Panc1 (cell line): Measurements from ENCODE around the gene DYNC1LI1. TPM values are rescaled to one million over a fixed set of nuclear protein-coding genes. Genes with fewer than 3 reads are reported as not detected.

Source experiments
- ATAC-seq: fragments of 200-7000 bp; cut with Tn5 transposase; 2 replicates; pipeline ENCODE4 v1.9.1; 2020; ENCODE audit warnings: mild to moderate bottlenecking, moderate library complexity
- BruUV-seq: library from RNA; stranded (reverse); fragments of 400-500 nt; replicated peaks from 2 replicates; lab custom pipeline; 2021; lab: Mats Ljungman, UMichigan
- CTCF ChIA-PET: fragments of 300-600 bp; sonication (Branson Sonifier 250); formaldehyde crosslinking; loops from one replicate; lab custom pipeline; 2022; ENCODE audit warnings: antibody characterized with exemption; lab: Charles Lee
- POLR2A ChIA-PET: fragments of 300-600 bp; sonication (Branson Sonifier 250); formaldehyde crosslinking; loops from one replicate; lab custom pipeline; 2022; ENCODE audit warnings: antibody characterized with exemption; lab: Charles Lee
- DNase-seq: peaks from one replicate; pipeline ENCODE4 v3.0.0-alpha.2; 2010; ENCODE audit warnings: low read depth, low spot score
- H3K27ac ChIP-seq: 2 replicates; pipeline ENCODE4 v1.5.1; 2011; ENCODE audit warnings: mild to moderate bottlenecking, low read length, inconsistent platforms
- H3K27me3 ChIP-seq: fragments of 200-500 bp; sonication (Bioruptor generic); 2 replicates; pipeline ENCODE4 v1.6.0; 2014; ENCODE audit warnings: low read length, inconsistent platforms; ENCODE audit not compliant: control insufficient read depth, insufficient read depth
- H3K36me3 ChIP-seq: fragments of 200-500 bp; sonication (Bioruptor generic); 2 replicates; pipeline ENCODE4 v1.5.1; 2014; ENCODE audit warnings: inconsistent platforms, mild to moderate bottlenecking, low read length, moderate library complexity; ENCODE audit not compliant: control insufficient read depth, insufficient read depth
- H3K4me1 ChIP-seq: 2 replicates; pipeline ENCODE4 v1.5.1; 2011; ENCODE audit warnings: inconsistent platforms, mild to moderate bottlenecking, low read length, moderate library complexity; ENCODE audit not compliant: control insufficient read depth, insufficient read depth
- H3K4me3 ChIP-seq, 2 experiments: 2 replicates each; pipeline ENCODE4 v1.5.1; 2011 to 2012; ENCODE audit warnings: low read depth in 2 of 2, low read length in 2 of 2, mild to moderate bottlenecking in 2 of 2, inconsistent platforms in 1 of 2, moderate library complexity in 1 of 2
- H3K9me3 ChIP-seq: fragments of 200-500 bp; sonication (Bioruptor generic); 2 replicates; pipeline ENCODE4 v1.5.1; 2014; ENCODE audit warnings: low read depth, mild to moderate bottlenecking, inconsistent platforms, low read length, moderate library complexity; ENCODE audit not compliant: control insufficient read depth, insufficient read depth
- POLR2AphosphoS5 ChIP-seq: IDR thresholded peaks from 2 replicates; pipeline ENCODE4 v1.6.1; 2012; ENCODE audit warnings: mild to moderate bottlenecking, low read depth, low read length, moderate library complexity
- REST ChIP-seq, 2 experiments: IDR thresholded peaks; 2 replicates each; pipeline ENCODE4 v1.6.1; 2011 to 2012; ENCODE audit warnings: low read depth in 2 of 2, control low read depth in 1 of 2, low read length in 1 of 2, mild to moderate bottlenecking in 1 of 2, moderate library complexity in 1 of 2; ENCODE audit not compliant: insufficient read depth in 1 of 2
- SIN3A ChIP-seq: IDR thresholded peaks from 2 replicates; pipeline ENCODE4 v1.6.1; 2012; ENCODE audit warnings: low read depth, mild to moderate bottlenecking, low read length, moderate library complexity, borderline replicate concordance; ENCODE audit not compliant: insufficient read depth
- TCF7L2 ChIP-seq: IDR thresholded peaks from 2 replicates; pipeline ENCODE4 v1.6.1; 2011; ENCODE audit warnings: mild to moderate bottlenecking, low read depth, low read length, inconsistent platforms
- in situ Hi-C: cut with HindIII; loops from 2 replicates; pipeline ENCODE4 v1.10.0; 2016; ENCODE audit warnings: low sequenced_read_pairs, low pct_unique_long_range_greater_than_20kb
- intact Hi-C: fragments of 100-400 bp; cut with micrococcal nuclease; formaldehyde crosslinking; loops from one replicate; pipeline ENCODE4 v1.10.0; 2022; ENCODE audit not compliant: unreplicated experiment
- microRNA-seq: library from miRNA; unstranded; fragments of <30 nt; microRNA quantifications from one replicate; pipeline ENCODE4 v1.1.0, GENCODE V29; 2020; ENCODE audit not compliant: unreplicated experiment
- total RNA-seq: library from RNA; stranded (reverse); gene quantifications from one replicate; pipeline ENCODE4 v1.2.1, GENCODE V29; 2021; ENCODE audit not compliant: unreplicated experiment
- TF ChIP-seq, protein P1 (sequence below): fragments of 450-650 bp; IDR thresholded peaks from 2 replicates; pipeline ENCODE4 v1.5.1; 2017; ENCODE audit warnings: mild to moderate bottlenecking

DYNC1LI1 gene
- total RNA-seq, 1 experiment from 2014 or later: 30.5 TPM

DNA sequence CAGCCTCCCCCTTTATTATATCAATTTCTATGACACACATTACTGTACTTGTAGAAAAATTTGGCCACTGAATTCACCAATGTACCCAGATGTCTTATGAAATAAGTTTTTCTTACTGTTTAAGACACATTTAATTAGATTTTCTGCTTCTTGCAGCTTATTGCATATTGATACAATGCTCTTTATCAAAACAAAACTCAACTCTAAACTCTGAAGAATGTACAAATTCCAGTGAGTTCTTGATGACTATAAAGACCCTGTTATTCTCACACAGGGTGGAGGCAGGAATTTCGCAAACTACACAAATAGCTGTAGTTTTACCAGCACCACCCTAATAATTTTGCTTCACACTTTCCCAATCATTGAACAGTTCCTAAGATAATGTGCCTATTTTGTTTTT lies 90.1 kb downstream of the DYNC1LI1 start:
- CTCF ChIA-PET: no interaction called here
- H3K27ac ChIP-seq: no peak overlapping the region
- no peaks in the 10 kb centered on the region for H3K9me3 ChIP-seq
- DNase-seq: no peak
- H3K4me3 ChIP-seq: no peak overlapping the region
- in situ Hi-C loops (no loop called here), intact Hi-C loops (no loop called here)
- ATAC-seq: no peak
- H3K36me3 ChIP-seq: peaks cover 3% of the 10 kb centered on the region; the same call in 1 of the 2 replicates
- BruUV-seq: no TSS peak
- TF ChIP-seq TCF7L2: no peak
- TF ChIP-seq, protein P1, sequence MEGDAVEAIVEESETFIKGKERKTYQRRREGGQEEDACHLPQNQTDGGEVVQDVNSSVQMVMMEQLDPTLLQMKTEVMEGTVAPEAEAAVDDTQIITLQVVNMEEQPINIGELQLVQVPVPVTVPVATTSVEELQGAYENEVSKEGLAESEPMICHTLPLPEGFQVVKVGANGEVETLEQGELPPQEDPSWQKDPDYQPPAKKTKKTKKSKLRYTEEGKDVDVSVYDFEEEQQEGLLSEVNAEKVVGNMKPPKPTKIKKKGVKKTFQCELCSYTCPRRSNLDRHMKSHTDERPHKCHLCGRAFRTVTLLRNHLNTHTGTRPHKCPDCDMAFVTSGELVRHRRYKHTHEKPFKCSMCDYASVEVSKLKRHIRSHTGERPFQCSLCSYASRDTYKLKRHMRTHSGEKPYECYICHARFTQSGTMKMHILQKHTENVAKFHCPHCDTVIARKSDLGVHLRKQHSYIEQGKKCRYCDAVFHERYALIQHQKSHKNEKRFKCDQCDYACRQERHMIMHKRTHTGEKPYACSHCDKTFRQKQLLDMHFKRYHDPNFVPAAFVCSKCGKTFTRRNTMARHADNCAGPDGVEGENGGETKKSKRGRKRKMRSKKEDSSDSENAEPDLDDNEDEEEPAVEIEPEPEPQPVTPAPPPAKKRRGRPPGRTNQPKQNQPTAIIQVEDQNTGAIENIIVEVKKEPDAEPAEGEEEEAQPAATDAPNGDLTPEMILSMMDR: no peak
- TF ChIP-seq POLR2AphosphoS5: no peak
- no peak for TF ChIP-seq SIN3A
- TF ChIP-seq REST (IDR thresholded peaks at IDR 0.05; ENCODE audit: insufficient read depth in 1 of 2, low read depth in 2 of 2, low read length in 1 of 2): no peak
- H3K27me3 ChIP-seq: no peaks in the 10 kb centered on the region
- H3K4me1 ChIP-seq: no peaks in the 10 kb centered on the region
- POLR2A ChIA-PET: no interaction called here

Small RNA genes within 50 kb of the gene (microRNA-seq; reads per million reads assigned to microRNA genes)
- 0.95 reads per million for gene MIR548AY

Other genes starting within 250 kb of the DYNC1LI1 start
- 43.5 TPM for gene CMTM7, start 179.0 kb downstream of the DYNC1LI1 start, total RNA-seq
- gene CMTM6, start 68.0 kb downstream of the DYNC1LI1 start, total RNA-seq: 56.4 TPM
- gene CNOT10, start 114.3 kb upstream of the DYNC1LI1 start, total RNA-seq: 26.1 TPM
- gene TRIM71, start 247.1 kb upstream of the DYNC1LI1 start, total RNA-seq: 0.18 TPM